Limb (tissue), 2 donors: ENCODE results near the gene PCGF3.
"Not testable (repeated sequence)": the region's sequence is repeated elsewhere in the genome, so short reads cannot be mapped to it uniquely, and the experiment has no call there.

Experiments
- DNase-seq, 2 donors: peaks; one replicate each; pipeline ENCODE4 v3.0.0-alpha.2; 2016; ENCODE audit errors: extremely low spot score in 2 of 2

PCGF3 gene

DNA sequence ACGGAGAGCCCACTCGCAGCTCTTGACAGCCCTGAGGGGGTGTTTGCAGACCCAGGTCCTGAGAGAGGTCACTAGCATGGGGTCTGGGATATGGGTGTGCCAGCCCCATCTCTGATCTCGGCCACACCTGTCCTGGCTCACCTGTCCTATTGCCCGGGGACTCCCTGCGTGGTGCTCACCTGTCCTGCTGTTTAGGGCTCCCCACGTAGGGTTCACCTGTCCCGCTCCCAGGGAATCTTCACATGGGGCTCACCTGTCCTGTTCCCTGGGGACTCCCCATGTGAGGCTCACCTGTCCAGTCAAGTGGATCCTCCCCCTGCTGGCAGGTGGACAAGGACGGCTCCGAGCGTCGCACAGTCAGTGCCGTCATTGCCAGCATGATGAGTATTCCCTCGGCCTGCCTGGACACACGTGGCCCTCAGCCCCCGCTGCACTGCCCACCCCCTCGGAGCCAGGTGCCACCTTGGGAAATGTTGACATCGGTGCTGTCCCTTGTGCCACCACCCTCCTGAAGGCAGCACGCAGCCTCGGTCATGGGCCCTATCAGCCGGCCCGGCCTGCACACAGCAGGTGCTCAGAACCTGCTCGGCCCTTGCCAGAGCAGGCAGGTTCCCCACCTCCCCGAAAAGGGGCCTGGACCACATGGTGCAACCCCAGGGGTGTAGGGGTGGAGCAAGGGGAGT is 23.0 kb upstream of the PCGF3 start:
- DNase-seq, result no peak

DNA sequence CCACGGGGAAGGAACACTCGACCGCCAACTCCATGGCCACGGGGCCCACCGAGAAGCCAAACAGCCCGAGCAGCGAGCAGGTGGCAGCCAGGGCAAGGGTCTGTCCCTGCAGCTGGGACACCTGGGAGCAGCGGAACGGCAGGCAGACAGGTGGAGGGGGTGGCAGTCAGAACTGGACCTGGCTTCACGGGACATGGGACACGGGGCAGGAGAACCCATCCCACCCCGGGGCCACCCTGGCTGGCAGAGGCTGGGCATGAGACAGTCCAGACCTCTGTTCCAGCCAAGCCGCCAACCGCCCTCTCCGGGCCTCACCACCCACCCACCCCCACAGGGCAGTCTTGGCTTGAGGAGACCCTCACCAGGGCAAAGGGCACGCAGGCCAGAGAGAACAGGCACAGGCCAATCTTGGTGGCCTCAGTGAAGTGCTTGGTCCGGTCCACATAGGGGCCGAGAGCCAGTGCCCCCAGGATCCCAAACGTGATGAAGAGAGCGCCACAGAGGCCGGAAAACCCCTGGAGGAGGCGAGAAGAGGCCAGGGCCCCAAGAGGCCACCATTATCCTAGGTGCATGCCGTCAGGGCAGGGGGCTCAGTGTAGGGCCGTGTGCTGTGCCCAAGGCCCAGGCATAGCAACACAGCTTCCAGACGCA is 22.3 kb upstream of the PCGF3 start:
- DNase-seq, result no peak

DNA sequence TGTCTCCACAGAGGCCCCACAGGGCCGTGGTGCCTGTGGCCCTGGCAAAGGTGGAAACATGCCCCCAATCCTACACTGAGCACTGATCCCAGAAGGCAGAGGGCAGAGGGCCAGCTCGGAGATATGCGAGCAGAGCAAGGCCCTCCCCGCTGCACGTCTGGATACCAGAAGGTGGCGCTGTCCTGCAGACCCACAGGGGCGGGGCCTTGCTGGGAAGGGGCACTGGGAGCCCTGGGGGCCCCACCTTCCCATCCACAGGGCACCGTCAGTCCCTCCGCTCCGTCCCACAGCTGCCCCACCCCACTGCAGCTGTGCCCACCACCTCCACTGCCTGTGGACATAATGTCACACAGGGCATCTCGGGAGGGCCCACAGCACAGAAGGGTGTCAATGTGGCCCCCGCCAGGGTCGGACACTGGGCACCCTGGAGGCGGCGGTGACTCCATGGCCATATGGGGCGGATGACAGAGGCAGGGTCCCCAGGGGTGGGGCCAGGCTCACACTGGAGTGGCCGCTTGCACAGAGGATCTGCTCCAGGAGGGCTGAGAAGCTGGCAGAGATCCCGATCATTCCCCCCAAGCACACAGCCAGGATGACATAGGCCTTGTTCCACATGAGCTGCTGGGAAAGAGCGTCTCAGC is 21.5 kb upstream of the PCGF3 start:
- peak in 1 of 2 donors; percentile 75 for DNase-seq

DNA sequence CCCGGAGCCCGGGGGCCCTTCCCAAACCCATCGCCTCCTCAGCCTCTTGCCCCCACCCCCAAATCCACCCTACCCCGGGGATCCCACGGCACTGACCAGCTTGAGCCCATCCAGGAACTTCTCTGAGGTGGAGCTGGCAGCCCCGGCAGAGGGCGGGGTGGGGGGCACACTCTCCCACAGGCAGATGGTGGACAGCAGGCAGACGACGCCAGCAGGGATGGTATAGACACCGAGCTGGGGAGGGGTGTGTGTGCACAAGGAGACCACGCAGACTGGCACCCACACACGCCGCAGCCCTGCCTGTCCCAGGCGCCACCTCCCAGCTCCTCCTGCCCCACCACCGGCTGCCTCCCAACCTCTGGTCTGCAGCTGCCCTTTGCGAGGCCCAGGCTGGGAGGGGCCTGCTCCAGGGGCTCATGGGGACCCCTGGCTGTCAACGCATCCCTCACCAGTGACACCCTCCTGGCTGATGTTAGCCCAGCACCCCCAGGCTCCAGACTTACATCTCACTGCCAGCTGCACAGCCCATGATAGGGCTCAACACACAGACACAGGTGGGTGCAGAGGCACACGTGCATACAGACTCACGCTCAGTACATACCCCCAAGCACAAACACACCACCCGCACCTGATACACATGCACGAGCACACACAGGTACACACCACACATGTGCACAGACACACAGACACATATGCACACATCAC is 20.9 kb upstream of the PCGF3 start:
- no peak for DNase-seq

DNA sequence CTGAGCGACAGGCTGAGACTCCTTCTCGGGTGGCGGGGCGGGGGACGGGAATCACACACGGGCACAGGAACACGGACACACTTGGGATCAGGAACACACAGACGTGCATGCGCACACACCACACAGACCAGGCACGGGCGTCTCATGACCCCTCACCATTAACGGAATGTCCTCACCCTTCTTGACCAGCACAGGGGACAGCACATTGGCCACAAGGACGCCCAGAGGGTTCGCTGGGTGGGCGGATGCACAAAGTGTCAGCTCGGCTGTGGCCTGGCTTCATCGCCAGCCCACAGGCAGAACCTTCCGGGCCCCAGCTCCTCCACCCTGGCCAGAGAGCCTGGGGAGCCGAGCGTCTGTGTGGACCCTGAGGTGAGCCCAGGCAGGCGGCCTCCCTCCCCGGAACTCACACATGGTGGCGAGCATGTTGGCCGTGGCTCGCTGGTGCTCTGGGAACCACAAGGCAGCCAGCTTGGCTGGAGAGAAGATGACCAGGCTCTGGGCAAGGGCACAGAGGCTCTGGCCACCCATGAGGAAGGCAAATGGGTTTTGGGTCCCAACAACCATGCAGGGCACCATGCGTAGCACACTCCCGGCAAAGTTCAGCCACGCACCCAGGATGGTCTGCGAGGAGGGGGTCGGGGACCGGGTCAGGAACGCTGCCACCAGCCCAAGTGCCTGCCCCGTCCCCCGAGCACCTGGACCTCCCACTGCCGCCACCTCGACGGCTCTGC is 19.8 kb upstream of the PCGF3 start:
- DNase-seq, result no peak

DNA sequence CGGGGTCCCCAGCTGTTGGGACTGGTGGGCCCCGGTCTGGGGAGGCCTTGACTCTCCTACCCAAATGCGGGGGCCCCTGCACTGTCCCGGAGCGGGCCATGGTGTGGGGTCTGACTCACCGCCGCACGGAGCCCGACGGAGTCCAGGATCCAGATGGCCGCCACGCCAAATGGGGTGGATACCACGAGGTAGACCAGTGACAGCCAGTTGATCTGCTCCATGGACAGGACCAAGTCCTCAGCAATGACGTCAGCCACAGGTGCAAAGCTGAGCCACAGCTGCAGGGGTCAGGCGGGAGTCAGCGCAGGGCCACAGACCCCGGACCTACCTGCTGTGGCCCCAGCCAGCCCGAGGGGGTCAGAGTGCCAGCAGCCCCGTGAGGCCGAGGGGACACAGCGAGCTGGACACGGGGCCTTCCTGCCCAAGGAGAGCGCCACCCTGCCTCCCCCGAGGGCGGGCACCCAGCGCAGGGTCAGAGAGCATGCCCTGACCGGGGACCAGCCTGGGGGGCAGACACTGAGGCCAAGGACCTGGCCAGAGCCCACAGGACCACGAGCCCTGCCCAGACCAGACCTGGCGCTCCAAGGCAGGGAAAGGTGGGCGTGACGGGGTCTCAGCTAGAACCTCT is 19.1 kb upstream of the PCGF3 start:
- no peak for DNase-seq

DNA sequence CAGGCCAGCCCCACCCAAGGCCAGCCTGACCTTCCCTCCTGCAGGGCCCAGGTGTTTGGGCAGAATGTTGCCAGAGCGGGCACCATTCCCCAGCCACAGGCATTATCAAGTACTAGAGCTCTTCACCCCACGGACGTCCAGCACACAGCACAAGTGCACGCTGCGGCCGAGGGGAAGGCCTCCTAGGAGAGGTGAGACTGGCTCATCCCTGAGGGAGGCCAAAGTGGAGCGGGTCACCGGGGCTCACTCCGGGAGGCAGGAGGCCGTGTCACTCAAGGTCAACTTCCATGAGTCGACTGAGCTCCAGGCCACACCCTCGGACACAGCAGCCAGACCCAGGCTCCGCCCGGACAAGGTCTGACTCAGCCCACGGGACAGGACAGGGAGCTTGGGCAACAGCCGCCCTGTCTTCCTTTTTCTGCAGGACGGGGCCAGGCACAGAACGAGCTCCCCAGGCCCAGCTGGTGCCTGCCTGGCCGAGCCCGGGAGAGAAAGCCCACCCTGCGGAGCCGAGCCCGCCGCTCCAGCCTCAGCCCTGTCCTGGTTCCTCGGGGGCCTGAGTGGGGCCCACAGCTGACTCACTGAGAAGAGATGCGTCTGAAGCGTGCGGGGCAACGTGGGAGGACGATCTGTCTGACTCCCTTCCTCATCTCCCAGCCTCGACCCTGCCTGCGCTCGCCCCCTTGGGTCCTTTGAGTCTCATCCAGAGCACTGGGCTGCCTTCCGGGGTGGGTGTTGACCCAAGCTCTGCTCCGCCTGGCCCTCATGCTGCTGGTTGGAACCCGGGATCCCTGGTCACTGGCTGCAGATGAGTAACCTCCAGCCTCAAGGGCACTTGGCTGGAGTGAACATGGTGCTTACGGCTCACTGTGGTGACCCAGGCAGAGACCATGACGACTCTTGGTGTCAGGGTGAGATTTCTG is 18.3 kb upstream of the PCGF3 start:
- DNase-seq, result no peak

DNA sequence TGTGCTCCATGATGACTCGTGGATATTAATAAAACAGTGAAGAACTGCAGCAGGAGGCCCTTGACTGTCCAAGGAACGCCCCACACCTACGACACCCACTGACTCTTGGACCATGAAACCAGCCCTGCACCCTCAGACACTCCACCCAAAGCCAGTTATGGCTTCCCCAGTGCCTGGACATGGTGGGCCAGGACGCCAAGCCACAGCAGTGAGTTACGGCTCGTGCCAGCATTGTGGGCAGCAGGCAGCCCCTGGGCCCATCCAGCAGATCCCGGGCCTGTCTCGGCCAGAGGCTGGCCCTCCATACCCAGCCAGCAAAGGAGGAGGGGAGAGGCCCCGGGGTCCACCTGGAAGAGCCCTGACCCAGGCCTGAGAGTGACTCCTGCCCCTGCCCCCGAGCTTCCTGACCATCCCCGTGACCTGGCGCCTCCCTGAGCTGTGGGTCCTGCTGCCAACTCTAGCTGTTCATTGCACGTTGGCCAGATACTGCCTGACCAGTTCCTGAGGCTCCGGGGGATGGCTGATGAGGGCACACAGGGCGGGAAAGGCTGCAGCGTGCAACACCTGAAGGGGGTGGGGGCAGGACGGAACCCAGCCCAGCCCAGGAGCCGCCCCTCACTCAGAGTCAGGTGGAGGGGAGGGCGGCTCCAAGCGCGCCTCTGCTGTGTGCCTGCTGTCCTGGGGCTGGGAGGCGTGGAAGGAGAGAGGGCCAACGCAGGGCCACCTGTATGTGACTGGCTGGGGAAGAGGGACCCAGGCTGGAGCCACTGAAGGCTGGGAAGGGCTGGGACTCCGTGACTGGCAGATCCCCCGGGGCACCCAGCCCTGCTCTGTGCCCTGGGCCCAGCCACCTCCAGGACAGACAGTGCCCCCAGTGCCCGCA is 17.4 kb upstream of the PCGF3 start:
- no peak for DNase-seq

DNA sequence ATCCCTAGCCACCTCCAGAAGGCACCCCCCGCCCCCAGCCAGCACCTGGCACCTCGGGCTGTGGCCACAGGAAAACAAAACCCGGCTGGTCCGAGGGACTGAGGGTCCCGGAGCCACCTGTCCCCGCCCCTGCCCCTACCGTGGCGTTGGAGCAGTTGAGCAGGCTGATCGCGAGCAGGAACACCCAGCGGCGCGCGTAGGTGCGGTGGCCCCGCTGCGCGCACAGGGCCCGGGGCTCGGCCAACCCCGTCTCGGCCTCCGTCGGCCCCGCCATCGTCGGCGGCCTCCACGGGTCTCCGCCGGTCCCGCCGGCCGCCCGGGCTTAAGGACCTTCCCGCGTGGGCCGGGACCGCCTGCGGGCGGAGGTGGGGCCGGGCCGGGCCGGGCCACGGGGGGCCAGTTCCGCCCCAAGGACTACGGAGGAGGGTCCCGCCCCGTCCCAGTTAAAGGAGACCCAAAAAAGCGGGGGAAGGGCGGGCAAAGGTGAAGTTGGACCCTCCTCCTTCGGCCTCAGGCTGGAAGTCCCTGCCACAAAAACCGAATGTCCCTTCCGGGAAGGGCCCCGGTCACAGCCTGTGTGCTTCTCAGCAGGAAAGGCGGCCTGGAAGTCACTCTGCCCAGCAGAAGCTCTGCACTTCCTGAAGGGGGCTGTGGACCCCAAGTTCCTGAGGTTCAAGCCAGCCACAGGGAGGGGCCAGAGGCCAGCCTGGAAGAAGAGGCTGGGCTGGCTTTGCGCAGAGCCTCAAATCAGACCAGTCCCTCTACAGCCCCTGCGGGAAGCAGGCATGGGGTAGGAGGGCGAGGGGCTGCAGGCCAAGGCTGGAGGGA is 16.6 kb upstream of the PCGF3 start, which contains the start of gene SLC49A3:
SLC49A3 (minus strand) TSS at position 298 of the 828 bp plus-strand sequence; CDS start at position 274, 24 bp downstream.
- peak in 1 of 2 donors; percentile 52 for DNase-seq

DNA sequence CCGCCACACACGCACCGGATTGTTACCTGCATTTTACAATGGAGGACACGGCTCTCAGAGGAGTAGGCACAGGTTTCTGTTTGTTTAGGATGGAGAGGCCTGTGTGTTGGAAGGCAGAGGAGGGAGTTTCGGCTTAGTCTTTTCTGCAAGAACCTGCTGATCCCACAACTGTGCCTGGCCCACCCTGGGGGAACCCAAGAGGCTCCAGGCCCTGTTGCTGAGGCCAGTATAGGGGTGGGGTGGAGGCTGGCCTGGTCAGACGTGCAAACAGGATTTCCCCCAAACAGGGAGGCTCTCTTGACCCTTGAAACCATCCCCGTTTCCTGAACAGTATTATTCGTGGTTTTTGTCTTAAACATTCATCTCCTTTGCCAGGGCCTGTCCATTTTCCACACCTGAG is 15.9 kb upstream of the PCGF3 start:
- peak in 1 of 2 donors; percentile 23 for DNase-seq

DNA sequence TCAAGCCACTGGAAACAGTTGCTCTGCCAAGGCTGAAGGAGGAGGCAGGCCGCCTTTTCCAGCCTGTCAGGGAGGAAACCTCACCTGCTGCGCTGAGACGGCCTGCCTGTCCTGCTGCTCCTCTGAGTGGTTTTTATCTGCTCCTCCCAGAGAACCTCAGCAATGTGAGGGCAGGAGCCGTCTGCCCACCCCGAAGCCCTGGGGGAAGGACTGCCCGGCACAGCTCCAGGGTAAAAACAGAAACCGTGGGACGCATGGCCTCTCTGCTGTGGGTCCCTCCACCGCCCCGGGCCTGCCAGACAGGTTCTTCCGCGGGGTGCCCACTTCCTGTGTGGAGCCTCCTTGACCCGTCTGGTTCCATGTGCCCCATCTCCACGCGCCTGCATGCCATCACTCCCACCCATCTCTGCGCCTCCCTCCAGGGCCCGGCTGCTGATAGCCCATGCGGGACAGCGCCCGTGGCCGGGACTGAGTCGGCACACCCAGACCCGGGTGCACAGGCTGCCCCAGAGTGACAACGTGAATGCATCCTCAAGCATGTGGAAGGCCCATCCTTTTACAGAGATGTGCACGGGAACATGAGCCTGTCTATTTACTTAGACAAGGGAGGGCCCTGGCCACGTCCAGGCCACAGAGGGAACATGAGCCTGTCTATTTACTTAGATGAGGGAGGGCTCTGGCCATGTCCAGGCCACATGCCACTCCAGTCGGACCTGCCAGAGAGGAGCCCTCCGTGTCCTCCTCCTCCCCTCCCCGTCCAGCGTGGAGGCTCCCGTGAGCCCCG is 12.7 kb upstream of the PCGF3 start:
- DNase-seq, result no peak

DNA sequence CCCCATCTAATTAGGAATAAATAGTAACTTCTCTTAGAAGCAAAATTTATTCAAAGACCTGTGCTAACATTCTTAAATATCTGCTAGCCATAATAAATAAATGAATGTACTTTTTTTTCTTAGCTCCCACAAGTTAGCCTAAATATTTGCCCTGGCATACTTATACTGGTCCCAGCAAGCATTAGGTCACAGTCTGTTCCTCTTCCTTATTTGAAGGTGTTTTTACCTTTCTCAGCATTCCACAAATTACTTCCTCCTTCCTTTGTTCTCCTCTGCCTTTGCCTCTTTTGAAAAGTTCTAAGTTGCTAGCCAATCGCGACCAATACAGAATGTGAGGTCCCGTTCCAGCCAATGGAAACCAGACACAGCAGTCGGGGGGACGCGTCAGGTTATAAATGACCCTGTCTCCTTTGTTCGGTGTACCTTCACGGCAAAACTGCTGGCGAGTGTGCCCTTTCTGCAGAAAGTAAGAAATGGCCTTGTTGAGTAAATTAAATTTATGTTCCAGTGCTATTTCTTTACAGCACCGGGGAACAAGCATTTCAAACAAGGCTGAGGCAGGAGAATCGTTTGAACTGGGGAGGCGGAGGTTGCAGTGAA is 11.2 kb upstream of the PCGF3 start:
- not testable (repeated sequence) for DNase-seq

DNA sequence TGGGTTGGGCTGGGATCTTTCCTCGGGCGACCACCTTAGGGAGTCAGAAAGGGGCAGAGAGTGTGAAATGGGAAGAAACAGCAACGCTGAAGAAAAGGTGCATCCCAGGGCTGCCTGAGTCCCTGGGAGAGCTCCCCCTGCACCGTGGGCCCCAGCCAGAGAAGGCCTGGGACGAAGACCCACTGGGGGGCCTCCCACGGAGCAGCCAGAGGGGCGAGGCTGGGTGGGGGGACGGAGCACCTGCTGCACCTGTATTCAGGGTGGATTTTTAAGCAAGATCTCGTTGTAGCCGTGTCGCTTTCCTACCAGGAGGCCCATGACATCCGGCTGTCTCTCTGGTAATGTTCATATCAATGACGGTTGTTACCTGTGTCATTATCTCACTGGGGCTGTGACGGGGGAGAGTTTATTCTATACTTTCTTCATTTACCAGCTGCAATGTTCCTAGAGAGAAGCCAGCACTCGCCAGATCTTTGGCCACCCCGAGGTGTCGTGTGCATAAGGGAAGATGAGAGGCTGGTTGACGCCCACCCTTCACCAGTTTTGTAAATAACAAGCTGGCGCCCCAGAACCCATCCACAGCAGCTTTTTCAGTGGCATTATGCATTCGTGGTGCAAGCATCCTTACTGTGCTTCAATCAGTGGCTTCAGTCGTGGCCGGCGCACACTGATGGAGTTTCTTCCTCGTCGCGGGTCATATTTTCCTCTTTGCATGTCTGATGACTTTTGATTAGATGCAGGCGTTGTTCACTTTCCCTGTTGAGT is 5.6 kb upstream of the PCGF3 start:
- peak in 1 of 2 donors; percentile 13 for DNase-seq

DNA sequence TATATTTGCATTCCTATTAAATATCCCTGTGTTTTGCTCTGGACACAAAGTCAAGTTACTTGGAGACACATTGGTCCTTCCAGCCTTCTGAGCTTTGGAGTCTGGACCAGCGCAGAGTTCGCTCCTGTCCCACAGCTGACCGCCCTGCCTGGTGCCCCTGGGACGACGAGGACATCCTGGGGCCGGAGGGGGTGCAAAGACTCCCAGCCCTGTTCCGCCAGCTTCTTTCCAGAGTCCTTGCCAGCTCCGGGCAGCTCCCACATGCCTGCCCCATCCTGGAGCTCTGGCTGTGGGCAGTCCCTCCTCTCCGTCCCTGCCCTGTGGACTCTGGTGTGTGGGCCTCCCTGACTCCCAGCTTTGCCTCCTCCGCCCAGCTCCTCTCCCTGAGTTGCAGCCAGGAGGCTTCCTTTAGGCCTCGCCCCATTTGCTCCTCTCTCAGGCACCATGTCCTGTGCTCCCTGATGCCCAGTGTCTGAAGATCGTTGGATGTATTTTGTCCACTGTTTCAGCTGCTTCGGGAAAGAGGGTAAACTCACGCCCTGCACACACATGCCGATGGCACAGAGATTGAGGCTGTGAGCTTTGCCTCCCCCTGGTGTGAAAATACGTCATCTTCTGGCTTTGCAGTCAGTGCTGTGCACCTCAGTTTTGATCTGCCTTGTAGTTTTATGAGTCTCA is 4.9 kb upstream of the PCGF3 start:
- DNase-seq, result peak in 1 of 2 donors; percentile 21

DNA sequence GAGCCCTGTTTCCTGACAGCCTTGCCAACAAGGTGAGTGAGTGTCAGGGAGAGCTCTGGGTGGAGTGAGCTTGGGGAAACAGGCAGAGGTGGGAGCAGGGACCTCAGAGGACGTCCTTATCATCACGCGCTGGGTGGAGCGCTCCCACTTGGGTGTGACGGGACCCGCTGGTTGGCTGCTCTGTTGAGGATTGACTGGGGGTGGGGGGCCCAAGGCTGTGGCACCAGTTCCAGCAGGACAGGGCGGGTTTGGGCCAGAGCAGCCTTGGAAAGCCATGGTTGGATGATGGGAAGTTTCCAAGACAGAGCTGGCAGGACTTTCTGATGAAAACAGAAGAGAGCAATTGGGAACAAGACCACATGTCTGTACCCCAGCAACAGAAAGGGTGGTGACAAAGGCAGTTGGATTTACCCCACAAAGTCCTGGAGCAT is 3.0 kb upstream of the PCGF3 start:
- DNase-seq, result peak in 1 of 2 donors; percentile 20
